ENCODE measurements around the gene ARHGAP44. TPM values are rescaled to one million over a fixed set of nuclear protein-coding genes. Genes with fewer than 3 reads are reported as not detected.

The ARHGAP44 gene
- total RNA-seq, 1 donor from 2014 or later = 5.9 TPM

DNA sequence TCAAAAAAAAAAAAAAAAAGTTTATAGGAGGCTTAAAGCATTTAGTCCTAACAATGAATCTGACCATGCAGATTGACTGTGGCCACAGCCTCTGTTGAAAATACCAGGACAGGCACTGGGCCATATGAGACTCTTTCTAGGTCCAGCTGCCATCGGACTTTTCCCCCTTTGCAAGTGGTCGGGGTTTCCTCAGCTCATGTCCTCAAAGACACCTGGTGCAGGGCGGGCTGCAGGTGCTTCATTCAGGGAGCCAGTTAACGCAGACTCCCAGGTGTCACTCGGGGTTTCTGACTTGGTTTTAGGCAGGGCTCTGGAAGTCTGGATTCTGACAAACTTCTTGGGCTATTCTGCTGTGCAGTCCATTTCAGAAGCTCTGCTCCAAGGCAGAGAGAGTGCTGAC is 207.6 kb downstream of the ARHGAP44 start:
- no peak for DNase-seq (ENCODE audit: low read depth)
- Histone ChIP-seq H3K27me3 (ENCODE audit: control insufficient read depth, insufficient read depth, low read length) (no peaks in the 10 kb centered on the region), H3K36me3 (ENCODE audit: control insufficient read depth, insufficient read depth, low read length) (peaks cover 10% of the 10 kb centered on the region), H3K4me3 (ENCODE audit: low read depth, low read length) (no peak overlapping the region)
- TF ChIP-seq, protein P1, sequence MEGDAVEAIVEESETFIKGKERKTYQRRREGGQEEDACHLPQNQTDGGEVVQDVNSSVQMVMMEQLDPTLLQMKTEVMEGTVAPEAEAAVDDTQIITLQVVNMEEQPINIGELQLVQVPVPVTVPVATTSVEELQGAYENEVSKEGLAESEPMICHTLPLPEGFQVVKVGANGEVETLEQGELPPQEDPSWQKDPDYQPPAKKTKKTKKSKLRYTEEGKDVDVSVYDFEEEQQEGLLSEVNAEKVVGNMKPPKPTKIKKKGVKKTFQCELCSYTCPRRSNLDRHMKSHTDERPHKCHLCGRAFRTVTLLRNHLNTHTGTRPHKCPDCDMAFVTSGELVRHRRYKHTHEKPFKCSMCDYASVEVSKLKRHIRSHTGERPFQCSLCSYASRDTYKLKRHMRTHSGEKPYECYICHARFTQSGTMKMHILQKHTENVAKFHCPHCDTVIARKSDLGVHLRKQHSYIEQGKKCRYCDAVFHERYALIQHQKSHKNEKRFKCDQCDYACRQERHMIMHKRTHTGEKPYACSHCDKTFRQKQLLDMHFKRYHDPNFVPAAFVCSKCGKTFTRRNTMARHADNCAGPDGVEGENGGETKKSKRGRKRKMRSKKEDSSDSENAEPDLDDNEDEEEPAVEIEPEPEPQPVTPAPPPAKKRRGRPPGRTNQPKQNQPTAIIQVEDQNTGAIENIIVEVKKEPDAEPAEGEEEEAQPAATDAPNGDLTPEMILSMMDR (IDR thresholded peaks at IDR 0.05; ENCODE audit: insufficient read depth, low read length, poor library complexity, severe bottlenecking) = no peak

DNA sequence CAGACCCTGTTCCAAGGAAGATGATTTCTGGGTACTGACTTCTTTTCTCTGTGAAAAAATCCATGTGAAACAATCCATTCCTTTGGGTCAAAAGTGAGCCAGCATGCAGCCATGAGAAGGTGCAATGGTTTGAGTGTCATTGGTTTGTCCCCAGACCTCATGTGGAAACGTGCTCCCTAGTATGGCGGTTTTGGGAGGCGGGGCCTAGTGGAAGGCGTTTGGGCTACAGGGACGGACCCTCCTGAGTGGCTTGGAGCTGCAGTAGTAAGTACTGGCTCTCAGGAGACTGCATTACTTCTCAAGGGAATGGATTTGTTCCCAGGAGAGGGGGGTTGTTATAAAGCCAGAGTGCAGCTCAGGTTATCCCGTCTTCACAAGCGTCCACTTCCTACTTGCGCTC is 209.2 kb downstream of the ARHGAP44 start:
- DNase-seq (ENCODE audit: low read depth) = no peak
- Histone ChIP-seq H3K4me3 (ENCODE audit: low read depth, low read length) (no peak overlapping the region), H3K36me3 (ENCODE audit: control insufficient read depth, insufficient read depth, low read length) (peaks cover 10% of the 10 kb centered on the region), H3K27me3 (ENCODE audit: control insufficient read depth, insufficient read depth, low read length) (no peaks in the 10 kb centered on the region)
- TF ChIP-seq, protein P1 (IDR thresholded peaks at IDR 0.05; ENCODE audit: insufficient read depth, low read length, poor library complexity, severe bottlenecking) = no peak

DNA sequence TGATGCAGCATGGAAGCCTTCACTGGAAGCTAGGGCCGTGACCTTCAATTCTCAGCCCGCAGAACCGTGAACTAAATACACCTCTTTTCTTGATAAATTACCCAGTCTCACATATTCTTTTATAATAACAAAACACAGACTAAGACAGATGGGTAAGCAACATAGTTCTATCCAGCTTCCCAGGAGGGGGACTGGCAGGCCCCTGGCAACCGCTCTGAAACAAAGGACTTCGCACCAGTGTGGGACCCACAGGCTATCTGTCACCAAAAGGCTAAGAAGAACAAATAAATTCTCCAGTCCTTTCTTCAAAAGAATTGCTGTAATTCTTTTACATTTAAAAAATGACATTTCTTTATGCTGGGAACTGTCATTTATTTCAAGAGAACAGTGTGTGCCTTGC is 209.6 kb downstream of the ARHGAP44 start:
- TF ChIP-seq, protein P1 (IDR thresholded peaks at IDR 0.05; ENCODE audit: insufficient read depth, low read length, poor library complexity, severe bottlenecking) = no peak
- no peak for DNase-seq (ENCODE audit: low read depth)
- Histone ChIP-seq H3K4me3 (ENCODE audit: low read depth, low read length) (no peak overlapping the region), H3K27me3 (ENCODE audit: control insufficient read depth, insufficient read depth, low read length) (no peaks in the 10 kb centered on the region), H3K36me3 (ENCODE audit: control insufficient read depth, insufficient read depth, low read length) (peaks cover 9% of the 10 kb centered on the region)

DNA sequence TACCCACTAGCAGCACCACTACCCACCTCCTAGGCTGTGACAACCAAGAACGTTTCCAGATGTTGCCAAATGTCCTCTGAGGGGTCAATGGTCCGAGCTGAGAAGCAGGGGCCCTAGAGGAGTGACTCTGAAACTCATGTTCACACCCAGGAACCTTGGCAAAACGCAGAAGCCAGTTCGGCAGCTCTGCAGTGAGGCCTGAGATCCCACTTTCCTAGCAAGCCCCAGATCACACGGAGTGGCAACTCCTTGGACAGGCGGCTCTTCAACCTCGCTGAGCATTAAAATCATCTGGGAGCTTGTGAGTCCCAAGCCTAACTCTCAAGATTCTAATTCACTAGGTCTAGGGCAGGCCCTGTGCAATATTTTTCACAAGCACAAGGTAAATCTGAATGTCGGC is 211.3 kb downstream of the ARHGAP44 start:
- peaks cover 5% of the 10 kb centered on the region for H3K36me3 ChIP-seq (ENCODE audit: control insufficient read depth, insufficient read depth, low read length)
- no peak for DNase-seq (ENCODE audit: low read depth)
- TF ChIP-seq, protein P1 (IDR thresholded peaks at IDR 0.05; ENCODE audit: insufficient read depth, low read length, poor library complexity, severe bottlenecking) = no peak
- no peaks in the 10 kb centered on the region for H3K27me3 ChIP-seq (ENCODE audit: control insufficient read depth, insufficient read depth, low read length)
- no peak overlapping the region for H3K4me3 ChIP-seq (ENCODE audit: low read depth, low read length)

DNA sequence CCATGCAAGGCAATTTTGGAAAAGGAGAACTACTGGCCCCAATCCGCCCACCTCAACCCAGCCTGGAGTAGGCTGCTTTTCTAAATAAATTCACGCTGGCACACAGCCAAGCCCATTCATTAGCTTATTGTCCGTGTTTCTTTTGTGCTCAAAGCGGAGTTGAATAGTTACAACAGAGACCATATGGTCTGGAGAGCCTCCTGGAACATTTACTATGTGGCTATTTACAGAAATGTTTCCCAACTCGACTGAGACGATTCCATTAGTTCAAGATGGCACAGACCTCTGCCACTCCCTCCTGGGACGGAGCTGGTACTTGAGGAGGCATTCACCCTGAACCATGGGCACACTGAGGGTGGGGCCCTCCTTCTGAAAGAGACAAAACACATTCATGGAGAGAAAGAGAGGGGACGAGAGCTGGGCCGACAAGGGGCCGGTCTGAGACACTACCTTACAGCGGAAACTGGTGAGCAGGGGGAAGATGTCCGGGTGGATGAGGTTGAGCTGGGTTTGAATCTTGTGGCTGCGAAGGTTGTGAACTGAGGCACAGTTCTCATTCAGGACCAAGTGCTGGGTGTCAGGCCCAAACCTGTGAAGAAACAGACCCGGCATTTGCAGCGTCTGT is 212.8 kb downstream of the ARHGAP44 start:
- no peak for DNase-seq (ENCODE audit: low read depth)
- TF ChIP-seq, protein P1 (IDR thresholded peaks at IDR 0.05; ENCODE audit: insufficient read depth, low read length, poor library complexity, severe bottlenecking) = no peak
- peaks cover 5% of the 10 kb centered on the region for H3K36me3 ChIP-seq (ENCODE audit: control insufficient read depth, insufficient read depth, low read length)
- H3K27me3 ChIP-seq (ENCODE audit: control insufficient read depth, insufficient read depth, low read length) = no peaks in the 10 kb centered on the region
- H3K4me3 ChIP-seq (ENCODE audit: low read depth, low read length) = no peak overlapping the region
